Motor neuron (in vitro differentiated cells): Measurements from ENCODE around the gene VGLL4. TPM values are rescaled to one million over a fixed set of nuclear protein-coding genes. Genes with fewer than 3 reads are reported as not detected.

Experiments used
- ATAC-seq, 8 experiments: fragments of 200-7000 bp; cut with Tn5 transposase; replicated peaks in 6 of 8; 2 replicates each; pipeline ENCODE4 v1.8.0; 2021; ENCODE audit warnings: mild to moderate bottlenecking in 8 of 8, moderate library complexity in 8 of 8
- H3K27ac ChIP-seq, 2 donors: fragments of 250-450 bp; sonication (Bioruptor Pico); 2 replicates each; pipeline ENCODE4 v1.9.0; 2021; ENCODE audit warnings: antibody characterized with exemption in 2 of 2, mild to moderate bottlenecking in 2 of 2, moderate library complexity in 1 of 2
- H3K4me1 ChIP-seq, 2 donors: fragments of 250-450 bp; sonication (Bioruptor Pico); replicated peaks in 1 of 2; 2 replicates each; pipeline ENCODE4 v1.6.1; 2021; ENCODE audit warnings: antibody characterized with exemption in 2 of 2, mild to moderate bottlenecking in 2 of 2, moderate library complexity in 1 of 2
- H3K4me3 ChIP-seq, 5 donors: fragments of 250-450 bp; sonication (Bioruptor Pico); 2 replicates each; pipeline ENCODE4 v1.9.0; 2021; ENCODE audit warnings: antibody characterized with exemption in 5 of 5, mild to moderate bottlenecking in 5 of 5, moderate library complexity in 4 of 5
- WGBS, 10 experiments: fragments of 450-650 bp; shearing (Covaris generic); methylation state at CpG; one replicate each; pipeline ENCODE4 v1.0.0; 2022; 5-methylcytosine and 5-hydroxymethylcytosine counted together
- in situ Hi-C, 9 experiments: fragments of 400-800 bp; cut with MboI; loops; one replicate each; pipeline ENCODE4 v1.15.0; 2021; ENCODE audit warnings: low sequenced_read_pairs in 9 of 9, low pct_unique_long_range_greater_than_20kb in 2 of 9; ENCODE audit not compliant: unreplicated experiment in 9 of 9
- total RNA-seq, 8 experiments: library from RNA; unstranded; fragments of 300-600 nt; gene quantifications; 2 replicates each; pipeline versions ENCODE4 v1.2.3 to v1.2.4, GENCODE V29; 2022

VGLL4 gene
- total RNA-seq, 8 experiments from 2014 or later: 23.6 to 98.2 (median 42.4) TPM

- ATAC-seq: peak in 1 of 8 experiments; percentile 50
- in situ Hi-C loops: no loop called here
- Histone ChIP-seq H3K27ac (no peak overlapping the region), H3K4me1 (peaks cover 29 to 32% of the 10 kb centered on the region in 2 donors), H3K4me3 (no peak overlapping the region)
- whole genome bisulfite sequencing, 10 experiments: 0 to 100% (median 87%) methylated on average over 1 to 7 of the region's 17 CpGs; no CpG with 5 or more reads in 1 of the 10 experiments
These were observed 90.1 kb downstream of the VGLL4 start for GRCh38 chr3:11553436-11554235.

- no peak overlapping the region for H3K27ac ChIP-seq
- in situ Hi-C loops: no loop called here
- H3K4me3 ChIP-seq: no peak overlapping the region
- H3K4me1 ChIP-seq: peaks cover 18 to 22% of the 10 kb centered on the region in 2 donors
- WGBS, 10 experiments: 60 to 100% (median 80%) methylated on average over 1 to 6 of the region's 16 CpGs; no CpG with 5 or more reads in 1 of the 10 experiments
- ATAC-seq: no peak
These were observed 91.1 kb downstream of the VGLL4 start for GRCh38 chr3:11552289-11553264.

- Histone ChIP-seq H3K4me3 (no peak overlapping the region), H3K4me1 (peaks cover 3 to 6% of the 10 kb centered on the region in 2 donors), H3K27ac (no peak overlapping the region)
- peak in 3 of 8 experiments; percentile 41 to 51 (median 48) for ATAC-seq
- in situ Hi-C loops: no loop called here
- 5 to 100% (median 93%) methylated on average over 2 to 15 of the region's 17 CpGs for WGBS, 10 experiments
These were observed 92.7 kb downstream of the VGLL4 start for GRCh38 chr3:11551036-11551435.

- Histone ChIP-seq H3K27ac (no peak overlapping the region), H3K4me1 (peaks cover 0 to 6% of the 10 kb centered on the region in 2 donors), H3K4me3 (no peak overlapping the region)
- in situ Hi-C loops: no loop called here
- peak in 1 of 8 experiments; percentile 7 for ATAC-seq
- 12 to 100% (median 82%) methylated on average over 1 to 8 of the region's 9 CpGs; no CpG with 5 or more reads in 1 of the 10 experiments for WGBS, 10 experiments
These were observed 94.1 kb downstream of the VGLL4 start for GRCh38 chr3:11549580-11550140.

- in situ Hi-C loops: no loop called here
These were observed 95.0 kb downstream of the VGLL4 start for GRCh38 chr3:11548721-11549131.

GRCh38 chr3:11547498-11547897 is 96.2 kb downstream of the VGLL4 start:
- no peak for ATAC-seq
- Histone ChIP-seq H3K27ac (no peak overlapping the region), H3K4me1 (peaks cover 0 to 18% of the 10 kb centered on the region in 2 donors), H3K4me3 (no peak overlapping the region)
- 57 to 100% (median 85%) methylated on average over 1 to 2 of the region's 2 CpGs; no CpG with 5 or more reads in 1 of the 10 experiments for WGBS, 10 experiments
- in situ Hi-C loops: no loop called here

More at GRCh38 chr3:11548721-11549131, 95.0 kb downstream of the VGLL4 start:
- peak in 2 of 8 experiments; percentile 20 to 22 for ATAC-seq
- H3K4me3 ChIP-seq: no peak overlapping the region
- 20 to 100% (median 83%) methylated on average over 1 to 7 of the region's 7 CpGs; no CpG with 5 or more reads in 1 of the 10 experiments for WGBS, 10 experiments
- no peak overlapping the region for H3K27ac ChIP-seq
- peaks cover 0 to 14% of the 10 kb centered on the region in 2 donors for H3K4me1 ChIP-seq

GRCh38 chr3:11546657-11547302 is 96.9 kb downstream of the VGLL4 start:
- H3K4me1 ChIP-seq: peaks cover 0 to 18% of the 10 kb centered on the region in 2 donors
- ATAC-seq: no peak
- no peak overlapping the region for H3K27ac ChIP-seq
- H3K4me3 ChIP-seq: no peak overlapping the region
- WGBS, 10 experiments: 80 to 100% (median 94%) methylated on average over 1 to 6 of the region's 9 CpGs; no CpG with 5 or more reads in 3 of the 10 experiments
- in situ Hi-C loops: no loop called here

- Histone ChIP-seq H3K27ac (no peak overlapping the region), H3K4me3 (no peak overlapping the region), H3K4me1 (peaks cover 0 to 18% of the 10 kb centered on the region in 2 donors)
- ATAC-seq: peak in 3 of 8 experiments; percentile 5 to 62 (median 7)
- in situ Hi-C loops: no loop called here
- 29 to 98% (median 80%) methylated on average over 2 to 8 of the region's 16 CpGs; no CpG with 5 or more reads in 5 of the 10 experiments for WGBS, 10 experiments
These were observed 98.4 kb downstream of the VGLL4 start for GRCh38 chr3:11545186-11545851.

- in situ Hi-C loops: no loop called here
- Histone ChIP-seq H3K27ac (no peak overlapping the region), H3K4me1 (peaks cover 0 to 18% of the 10 kb centered on the region in 2 donors), H3K4me3 (no peak overlapping the region)
- WGBS, 10 experiments: 80 to 100% (median 100%) methylated on average over 1 to 2 of the region's 17 CpGs; no CpG with 5 or more reads in 5 of the 10 experiments
- peak in 7 of 8 experiments; percentile 43 to 74 (median 58) for ATAC-seq
These were observed 99.1 kb downstream of the VGLL4 start for GRCh38 chr3:11544412-11545181.

- no peak overlapping the region for H3K27ac ChIP-seq
- peak in 2 of 8 experiments; percentile 11 to 22 for ATAC-seq
- no peak overlapping the region for H3K4me3 ChIP-seq
- H3K4me1 ChIP-seq: peaks cover 0 to 20% of the 10 kb centered on the region in 2 donors
- in situ Hi-C loops: no loop called here
- 83 to 88% methylated on average over 1 to 4 of the region's 6 CpGs; no CpG with 5 or more reads in 8 of the 10 experiments for whole genome bisulfite sequencing, 10 experiments
These were observed 99.7 kb downstream of the VGLL4 start for GRCh38 chr3:11543948-11544387.
